ENCODE results near the gene FEZF1. TPM values are rescaled to one million over a fixed set of nuclear protein-coding genes. Genes with fewer than 3 reads are reported as not detected.
"Not testable (repeated sequence)": the region's sequence is repeated elsewhere in the genome, so short reads cannot be mapped to it uniquely, and the experiment has no call there.

FEZF1 gene
- total RNA-seq, 6 experiments from 2014 or later = not detected

GRCh38 chr7:122298618-122299017, 5.9 kb downstream of the FEZF1 start:
- H3K4me3 Mint-ChIP-seq = no peak overlapping the region
- H3K27me3 Mint-ChIP-seq (ENCODE audit: insufficient read depth) = peaks cover 33% of the 10 kb centered on the region
- H3K9me3 Mint-ChIP-seq = no peaks in the 10 kb centered on the region
- H3K4me1 Mint-ChIP-seq (ENCODE audit: low read depth) = peaks cover 11% of the 10 kb centered on the region; the same call in 1 of the 2 replicates
- no peak for DNase-seq
- no peak for TF ChIP-seq CTCF (IDR thresholded peaks at IDR 0.05)
- H3K27ac Mint-ChIP-seq = no peak overlapping the region
- H3K36me3 Mint-ChIP-seq (ENCODE audit: low read depth) = no peaks in the 10 kb centered on the region

GRCh38 chr7:122298131-122298530, 6.4 kb downstream of the FEZF1 start:
- Mint-ChIP-seq H3K4me1 (ENCODE audit: low read depth) (peaks cover 10% of the 10 kb centered on the region; the same call in 1 of the 2 replicates), H3K4me3 (no peak overlapping the region), H3K36me3 (ENCODE audit: low read depth) (no peaks in the 10 kb centered on the region), H3K27ac (no peak overlapping the region), H3K9me3 (no peaks in the 10 kb centered on the region), H3K27me3 (ENCODE audit: insufficient read depth) (peaks cover 30% of the 10 kb centered on the region)
- no peak for DNase-seq
- TF ChIP-seq CTCF (IDR thresholded peaks at IDR 0.05) = no peak

GRCh38 chr7:122291189-122291588, 13.4 kb downstream of the FEZF1 start:
- no peak for TF ChIP-seq CTCF (IDR thresholded peaks at IDR 0.05)
- no peak for DNase-seq
- Mint-ChIP-seq H3K27ac (no peak overlapping the region), H3K4me1 (ENCODE audit: low read depth) (no peaks in the 10 kb centered on the region), H3K36me3 (ENCODE audit: low read depth) (no peaks in the 10 kb centered on the region), H3K4me3 (no peak overlapping the region), H3K27me3 (ENCODE audit: insufficient read depth) (no peaks in the 10 kb centered on the region), H3K9me3 (peaks cover 11% of the 10 kb centered on the region)

GRCh38 chr7:122290476-122290875, 14.1 kb downstream of the FEZF1 start:
- DNase-seq = no peak
- H3K4me3 Mint-ChIP-seq = no peak overlapping the region
- H3K9me3 Mint-ChIP-seq = peaks cover 11% of the 10 kb centered on the region
- H3K36me3 Mint-ChIP-seq (ENCODE audit: low read depth) = no peaks in the 10 kb centered on the region
- no peaks in the 10 kb centered on the region for H3K4me1 Mint-ChIP-seq (ENCODE audit: low read depth)
- H3K27me3 Mint-ChIP-seq (ENCODE audit: insufficient read depth) = no peaks in the 10 kb centered on the region
- H3K27ac Mint-ChIP-seq = no peak overlapping the region
- TF ChIP-seq CTCF (IDR thresholded peaks at IDR 0.05) = no peak

- Mint-ChIP-seq H3K4me3 (no peak overlapping the region), H3K4me1 (ENCODE audit: low read depth) (no peaks in the 10 kb centered on the region), H3K9me3 (peaks cover 15% of the 10 kb centered on the region), H3K27ac (no peak overlapping the region), H3K36me3 (ENCODE audit: low read depth) (no peaks in the 10 kb centered on the region), H3K27me3 (ENCODE audit: insufficient read depth) (no peaks in the 10 kb centered on the region)
- TF ChIP-seq CTCF (IDR thresholded peaks at IDR 0.05) = no peak
- DNase-seq = no peak
Measured at GRCh38 chr7:122289426-122289825, 15.1 kb downstream of the FEZF1 start.

GRCh38 chr7:122284608-122285007, 19.9 kb downstream of the FEZF1 start:
- H3K9me3 Mint-ChIP-seq = peaks cover 10% of the 10 kb centered on the region; the same call in 1 of the 2 replicates
- not testable (repeated sequence) for H3K4me1 Mint-ChIP-seq (ENCODE audit: low read depth); DNase-seq; H3K27ac Mint-ChIP-seq; H3K36me3 Mint-ChIP-seq (ENCODE audit: low read depth); H3K27me3 Mint-ChIP-seq (ENCODE audit: insufficient read depth); H3K4me3 Mint-ChIP-seq
